H7 (cell line): ENCODE results near the gene PPP1R37. TPM values are rescaled to one million over a fixed set of nuclear protein-coding genes. Genes with fewer than 3 reads are reported as not detected.
"Not testable (repeated sequence)": the region's sequence is repeated elsewhere in the genome, so short reads cannot be mapped to it uniquely, and the experiment has no call there.

Experiments
- DNase-seq: peaks from one replicate; pipeline ENCODE4 v3.0.0; 2012
- H3K27me3 ChIP-seq: 2 replicates; pipeline ENCODE4 v1.6.0; 2011; ENCODE audit warnings: mild to moderate bottlenecking, low read length; ENCODE audit not compliant: control insufficient read depth, insufficient read depth
- H3K36me3 ChIP-seq: replicated peaks from 2 replicates; pipeline ENCODE4 v1.5.1; 2011; ENCODE audit warnings: low read length; ENCODE audit not compliant: control insufficient read depth, insufficient read depth
- H3K4me3 ChIP-seq: 2 replicates; pipeline ENCODE4 v1.5.1; 2011; ENCODE audit warnings: low read depth, mild to moderate bottlenecking, control low read depth, low read length, moderate library complexity; ENCODE audit not compliant: insufficient read depth
- total RNA-seq: library from RNA; depleted of rRNA; stranded (reverse); fragments of >200 nt; shearing (Covaris generic); gene quantifications from 2 replicates; pipeline ENCODE4 v1.2.3, GENCODE V29; 2014

PPP1R37 gene
- total RNA-seq, 1 experiment from 2014 or later, result 32.9 TPM

DNA sequence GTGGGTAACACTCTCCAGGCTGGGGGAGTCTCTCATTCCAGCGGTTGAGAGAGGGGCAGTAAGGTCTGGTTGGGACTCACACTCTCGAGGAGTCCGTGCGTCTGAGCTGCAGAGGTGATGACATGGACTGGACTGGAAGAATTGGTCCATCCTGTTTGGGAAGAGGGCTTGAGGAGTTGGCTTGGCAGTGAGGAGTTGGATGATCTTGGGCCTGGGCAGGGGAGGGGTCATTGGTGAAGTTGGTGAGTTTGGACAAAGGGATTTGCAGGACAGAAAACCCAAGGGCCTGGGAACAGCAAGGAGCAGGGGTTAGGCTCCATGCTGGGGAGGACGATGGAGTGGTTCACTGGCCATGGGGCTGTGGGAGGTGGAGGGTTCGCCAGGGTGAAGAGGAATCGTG is 3.7 kb downstream of the PPP1R37 start:
- Histone ChIP-seq H3K27me3 (no peaks in the 10 kb centered on the region), H3K4me3 (no peak overlapping the region), H3K36me3 (no peaks in the 10 kb centered on the region)
- DNase-seq, result no peak

DNA sequence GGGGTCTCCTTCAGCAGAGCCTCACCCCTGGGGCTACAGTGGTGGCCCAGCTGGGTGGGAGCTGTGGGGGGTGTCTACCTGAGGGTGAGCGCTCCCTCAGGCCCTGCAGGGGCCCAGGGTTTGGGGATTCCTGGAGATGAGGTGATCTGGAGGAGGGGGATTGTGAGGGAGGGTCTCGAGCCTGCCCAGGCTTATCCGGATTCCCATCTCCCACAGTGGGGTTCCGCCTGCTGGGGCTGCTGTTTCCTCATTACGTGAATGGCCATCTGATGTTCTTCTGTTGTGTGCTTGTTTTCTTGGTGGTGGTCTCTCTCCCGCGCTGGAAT is 4.4 kb downstream of the PPP1R37 start:
- Histone ChIP-seq H3K27me3 (no peaks in the 10 kb centered on the region), H3K36me3 (no peaks in the 10 kb centered on the region), H3K4me3 (no peak overlapping the region)

DNA sequence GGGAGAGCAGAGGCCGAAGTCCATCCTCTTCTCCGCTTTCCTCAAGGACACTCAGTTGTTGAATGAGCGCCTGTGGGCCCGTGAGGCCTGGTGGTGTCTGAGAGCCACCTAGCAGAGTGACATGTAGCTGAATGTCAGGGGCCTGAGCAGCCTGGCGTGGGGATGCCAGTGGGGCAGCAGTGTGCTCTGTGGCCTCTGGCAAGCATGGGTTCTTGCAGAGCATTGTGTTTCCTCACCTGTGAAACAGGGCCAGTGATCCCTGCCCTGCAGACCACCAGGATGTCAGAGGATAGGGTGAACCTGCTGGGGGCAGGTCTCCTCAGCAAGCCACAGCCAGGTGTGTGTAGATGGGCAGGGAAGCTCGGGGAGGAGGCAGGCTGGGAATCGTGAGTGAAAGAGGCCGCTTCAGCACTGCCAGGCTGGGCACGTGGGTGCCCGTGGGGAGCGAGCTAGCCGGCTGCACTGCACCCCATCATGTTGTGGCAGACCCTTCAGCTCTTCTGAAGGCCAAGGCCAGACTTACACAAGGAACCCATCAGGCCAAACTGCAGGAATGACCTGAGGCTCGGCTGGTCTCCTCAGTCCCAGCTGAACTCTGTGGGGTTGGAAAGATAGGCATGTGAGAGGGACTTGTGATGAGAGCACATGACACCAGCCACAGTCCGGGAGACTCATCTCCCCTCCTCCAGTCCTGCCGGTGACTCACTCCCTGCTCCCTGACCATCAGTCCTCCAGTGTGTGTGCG is 5.0 kb downstream of the PPP1R37 start:
- no peak overlapping the region for H3K4me3 ChIP-seq
- no peaks in the 10 kb centered on the region for H3K27me3 ChIP-seq
- peak; percentile 70 for DNase-seq
- no peaks in the 10 kb centered on the region; the same call in 1 of the 2 replicates for H3K36me3 ChIP-seq

More for the DNA sequence above, 4.4 kb downstream of the PPP1R37 start:
- DNase-seq, result peak; percentile 60

DNA sequence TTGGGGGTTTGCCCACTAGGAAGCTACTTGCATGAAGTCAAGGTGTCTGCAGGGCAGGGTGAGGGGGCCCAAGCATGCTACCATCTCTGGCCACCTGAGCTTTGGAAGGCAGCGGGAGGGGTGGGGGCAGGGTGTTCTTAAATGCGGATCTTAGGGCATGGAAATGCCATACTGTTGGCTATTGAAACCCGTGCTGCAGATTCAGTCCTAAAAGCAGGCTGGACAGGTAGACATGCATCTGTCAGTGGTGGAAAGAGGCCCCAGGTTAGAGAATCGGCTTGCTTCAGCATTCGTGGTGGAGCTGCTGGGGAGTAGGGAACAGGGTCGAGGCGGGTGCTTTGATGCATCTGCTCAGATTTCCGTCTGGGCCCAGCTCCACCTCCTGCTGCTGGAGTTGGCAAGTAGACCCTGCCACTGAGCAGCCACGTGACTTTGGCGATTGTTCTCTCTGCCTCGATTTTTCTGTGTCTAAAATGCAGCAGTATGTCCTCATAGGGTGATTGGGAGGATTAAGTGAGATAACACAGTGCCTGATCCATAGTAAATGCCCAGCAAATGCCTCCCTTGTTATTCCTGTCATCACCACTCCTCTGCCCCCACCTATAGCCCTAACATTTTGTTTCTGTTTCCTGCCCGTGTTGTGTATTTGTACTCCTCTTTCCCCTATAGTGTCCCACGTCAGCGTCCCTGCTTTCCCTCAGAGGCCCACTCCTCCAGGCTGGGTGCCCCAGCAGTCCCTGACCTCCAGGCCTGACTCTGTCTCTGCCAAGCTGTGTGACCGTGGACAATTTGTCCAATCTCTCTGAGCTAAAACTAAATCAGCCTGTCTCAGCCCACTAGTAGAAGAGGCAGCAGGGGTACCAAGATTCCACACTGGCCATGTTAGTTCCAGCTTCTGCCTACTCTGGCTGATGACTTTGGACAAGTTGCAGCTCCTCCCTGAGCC is 5.8 kb downstream of the PPP1R37 start:
- H3K27me3 ChIP-seq, result no peaks in the 10 kb centered on the region
- no peaks in the 10 kb centered on the region; the same call in 1 of the 2 replicates for H3K36me3 ChIP-seq
- no peak overlapping the region for H3K4me3 ChIP-seq
- DNase-seq, result no peak

DNA sequence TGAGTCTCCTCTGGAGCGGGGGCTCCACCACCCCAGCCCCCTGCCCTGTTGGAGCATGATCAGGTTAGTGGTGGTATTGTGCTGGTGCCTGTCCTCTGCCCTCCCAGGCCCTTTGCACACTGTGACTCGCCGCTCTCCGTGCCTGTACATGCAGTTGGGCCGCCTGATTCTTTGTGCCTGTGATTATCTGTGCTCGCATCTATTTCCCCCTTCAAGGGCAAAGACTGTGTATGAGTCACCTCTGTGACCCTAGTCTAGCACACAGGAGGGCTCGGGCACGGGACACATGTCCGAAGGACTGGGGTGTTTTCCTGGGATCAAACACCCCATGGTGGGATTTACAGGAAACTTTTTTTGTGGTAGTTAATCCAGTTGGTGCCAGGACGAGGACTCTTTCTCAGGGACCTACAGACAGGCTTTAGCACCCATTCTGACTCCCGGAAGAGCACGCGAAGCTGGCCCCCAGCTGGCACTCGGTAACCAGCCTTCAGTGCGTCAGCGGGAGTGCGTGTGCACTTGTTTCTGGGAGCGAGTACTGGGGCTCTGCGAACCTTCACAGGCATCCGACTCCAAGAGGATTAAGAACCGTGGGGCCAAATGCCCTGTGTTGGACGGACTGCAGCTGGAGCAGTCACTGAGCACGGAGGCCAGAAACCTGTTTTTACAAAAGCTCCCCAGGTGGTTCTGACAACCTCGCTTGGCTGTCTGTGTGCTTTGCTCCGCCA is 6.7 kb downstream of the PPP1R37 start:
- Histone ChIP-seq H3K4me3 (no peak overlapping the region), H3K36me3 (no peaks in the 10 kb centered on the region; the same call in 1 of the 2 replicates), H3K27me3 (no peaks in the 10 kb centered on the region)
- peak; percentile 71 for DNase-seq

DNA sequence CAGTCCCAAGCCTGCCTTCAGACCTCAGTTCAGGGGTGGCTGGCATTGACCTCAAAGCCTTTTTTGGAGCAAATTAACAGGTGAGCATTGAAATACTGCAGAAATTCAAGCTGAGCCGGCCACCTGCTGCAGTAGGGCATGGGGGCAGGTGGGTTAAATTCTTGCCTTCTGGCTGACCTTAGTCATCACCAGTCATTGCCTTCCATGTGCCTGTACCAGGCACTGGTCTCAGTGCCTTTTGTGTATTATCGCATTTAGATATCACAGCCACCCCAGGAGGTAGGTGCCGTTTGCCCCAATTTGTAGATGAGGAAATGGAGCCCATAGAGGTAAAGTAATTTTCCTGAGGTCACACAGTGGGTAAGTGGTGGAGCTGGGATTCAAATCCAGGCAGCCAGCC is 7.2 kb downstream of the PPP1R37 start:
- Histone ChIP-seq H3K4me3 (no peak overlapping the region), H3K36me3 (no peaks in the 10 kb centered on the region; the same call in 1 of the 2 replicates), H3K27me3 (no peaks in the 10 kb centered on the region)
- DNase-seq, result no peak

DNA sequence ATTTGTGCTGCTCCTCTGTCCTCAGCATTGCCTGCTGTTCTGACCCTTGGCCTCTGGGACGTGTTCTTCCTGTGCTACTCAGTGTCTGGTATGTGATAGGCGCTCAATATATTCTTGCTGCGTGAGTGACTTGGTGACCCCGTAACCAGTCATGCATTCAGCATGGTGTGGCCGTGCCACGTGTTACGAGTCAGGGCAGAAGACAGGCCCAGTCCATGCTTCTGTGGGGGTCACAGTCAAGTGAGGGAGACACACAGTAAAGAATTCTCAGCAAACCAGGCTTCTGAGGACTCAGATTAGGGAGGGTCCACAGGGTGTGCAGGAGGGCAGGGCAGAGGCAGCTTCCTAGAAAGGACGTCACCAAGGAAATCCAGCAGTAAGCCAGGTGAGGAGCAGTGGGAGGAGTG is 7.9 kb downstream of the PPP1R37 start:
- Histone ChIP-seq H3K4me3 (no peak overlapping the region), H3K27me3 (no peaks in the 10 kb centered on the region), H3K36me3 (no peaks in the 10 kb centered on the region; the same call in 1 of the 2 replicates)
- DNase-seq, result no peak

DNA sequence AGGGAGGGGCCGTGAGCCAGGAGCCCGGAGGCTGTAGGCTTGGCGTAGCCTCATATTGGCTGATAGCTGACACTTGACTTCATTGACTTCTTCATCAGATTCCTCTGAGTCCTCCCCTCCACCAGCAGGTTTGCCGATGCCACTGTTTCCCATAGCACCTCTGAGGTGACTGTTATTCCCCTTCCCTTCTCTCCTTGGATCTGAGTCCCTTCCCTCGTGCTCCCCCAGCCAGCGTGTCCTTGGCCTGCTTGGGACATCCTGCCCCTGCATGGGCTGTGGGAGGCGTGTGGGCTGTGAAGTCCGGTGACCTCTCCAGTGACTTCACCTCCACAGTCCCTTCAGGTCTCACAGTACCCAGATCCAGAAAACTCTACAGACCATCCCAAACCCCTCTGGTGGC is 8.8 kb downstream of the PPP1R37 start:
- Histone ChIP-seq H3K27me3 (no peaks in the 10 kb centered on the region), H3K4me3 (no peak overlapping the region), H3K36me3 (no peaks in the 10 kb centered on the region; the same call in 1 of the 2 replicates)
- DNase-seq, result peak; percentile 49

DNA sequence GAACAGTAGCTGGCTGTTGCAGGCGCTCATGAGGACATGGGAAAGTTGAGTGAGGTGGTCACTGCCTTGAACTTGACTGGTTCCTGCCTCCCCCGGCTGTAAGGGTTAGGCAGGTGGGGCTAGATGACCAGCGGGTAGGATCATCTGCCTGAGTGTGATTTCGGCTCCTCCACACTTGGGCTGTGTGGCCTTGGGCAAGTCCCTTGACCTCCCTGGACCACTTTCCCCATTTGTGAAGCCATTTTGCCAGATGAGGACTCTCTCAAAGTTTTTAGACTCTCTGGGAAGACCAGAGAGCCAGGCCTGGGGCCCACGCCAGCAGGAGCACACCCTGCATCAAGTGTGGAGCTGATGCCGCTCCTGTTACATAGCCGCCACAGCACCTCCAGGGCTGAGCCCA is 9.5 kb downstream of the PPP1R37 start:
- DNase-seq, result no peak
- no peaks in the 10 kb centered on the region for H3K27me3 ChIP-seq
- no peaks in the 10 kb centered on the region; the same call in 1 of the 2 replicates for H3K36me3 ChIP-seq
- H3K4me3 ChIP-seq, result no peak overlapping the region

DNA sequence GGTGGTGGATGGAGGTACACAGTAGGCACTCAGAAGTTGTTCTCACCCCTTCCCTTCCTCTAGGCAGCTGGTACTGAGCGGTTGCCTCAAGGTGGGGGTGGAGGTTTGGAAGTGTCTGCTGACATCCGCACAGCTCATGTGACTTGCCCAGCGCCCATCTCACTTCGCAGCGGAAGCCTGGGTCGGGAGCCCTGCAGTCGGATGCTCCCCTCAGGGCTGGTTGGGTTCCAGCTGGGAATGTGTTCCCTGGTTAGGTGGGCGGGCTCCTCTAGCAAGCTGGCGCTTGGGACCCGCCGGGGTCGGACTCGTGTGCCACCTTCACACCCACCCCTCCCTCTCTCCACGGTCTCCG is 10.2 kb downstream of the PPP1R37 start:
- no peaks in the 10 kb centered on the region; the same call in 1 of the 2 replicates for H3K36me3 ChIP-seq
- no peaks in the 10 kb centered on the region for H3K27me3 ChIP-seq
- H3K4me3 ChIP-seq, result no peak overlapping the region
- peak; percentile 70 for DNase-seq

DNA sequence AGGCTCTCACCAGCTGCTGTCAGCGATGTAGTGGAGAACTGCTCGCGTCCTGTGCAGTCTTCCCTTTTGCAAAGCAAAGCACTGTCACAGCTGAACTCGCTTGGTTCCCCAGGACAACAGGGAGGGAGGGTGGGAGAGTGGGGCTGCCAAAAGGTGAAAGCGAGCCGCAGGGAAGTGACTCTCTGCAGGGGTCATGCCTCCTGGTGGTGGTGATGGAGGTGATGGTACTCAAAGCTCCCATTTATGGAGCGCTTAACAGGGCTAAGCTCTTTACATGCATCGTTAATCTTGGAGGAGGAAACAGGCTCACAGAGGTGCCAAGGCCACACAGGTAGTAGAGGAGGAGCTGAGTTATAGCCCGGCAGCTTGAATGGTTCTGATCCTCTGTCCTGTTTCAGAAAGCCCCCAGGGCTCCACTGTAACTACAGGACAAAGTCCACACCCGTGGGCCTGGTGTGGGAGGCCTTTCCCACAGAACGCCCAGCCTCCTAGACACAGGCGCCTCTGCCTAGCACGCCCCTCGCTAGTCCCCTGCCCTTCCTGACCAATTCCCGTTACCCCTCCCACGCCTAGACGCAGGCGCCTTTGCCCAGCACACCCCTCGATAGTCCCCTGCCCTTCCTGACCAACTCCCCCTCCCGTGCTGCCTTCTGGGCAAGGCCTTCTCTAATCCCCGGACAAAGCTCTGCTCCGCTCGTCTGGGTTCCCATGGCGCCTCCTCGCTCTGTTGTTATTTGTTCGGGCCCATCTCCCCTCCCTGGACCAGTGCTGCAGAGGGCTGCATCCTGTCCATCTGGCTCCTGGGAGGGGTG is 10.7 kb downstream of the PPP1R37 start:
- peak; percentile 81 for DNase-seq
- no peak overlapping the region for H3K4me3 ChIP-seq
- H3K36me3 ChIP-seq, result no peaks in the 10 kb centered on the region; the same call in 1 of the 2 replicates
- no peaks in the 10 kb centered on the region for H3K27me3 ChIP-seq

DNA sequence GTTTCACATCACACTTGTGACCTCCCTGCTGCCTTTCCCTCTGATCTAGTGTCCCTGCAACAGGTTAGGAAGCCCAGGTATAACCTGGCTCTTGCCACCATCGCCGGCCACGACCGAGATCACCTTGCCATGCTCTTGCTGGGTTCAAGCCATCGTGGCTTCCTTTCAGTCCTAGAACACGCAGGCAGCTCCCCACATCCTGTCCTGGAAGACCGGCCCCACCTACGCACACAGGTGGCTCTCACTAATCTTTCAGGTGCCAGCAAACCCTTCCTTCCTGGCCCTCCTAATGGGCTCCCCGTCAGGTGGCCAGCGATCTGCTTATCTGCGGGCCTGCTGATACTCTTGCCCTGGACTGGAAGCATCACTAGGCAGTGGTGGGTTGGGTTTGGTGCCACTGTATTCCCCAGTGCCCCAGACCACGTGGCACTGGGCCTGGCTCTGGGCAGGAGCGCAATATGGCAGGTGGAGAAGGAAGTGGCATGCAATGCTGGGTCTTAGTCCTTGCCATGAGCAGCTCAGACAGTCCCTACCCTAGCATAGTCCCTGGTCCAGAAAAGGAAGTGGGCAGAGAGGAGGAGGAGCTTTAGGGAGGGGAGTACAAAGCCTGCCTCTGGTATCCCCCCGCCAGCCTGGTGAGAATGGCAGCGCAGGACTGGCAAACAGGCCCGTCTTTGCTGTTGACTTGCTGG is 11.8 kb downstream of the PPP1R37 start:
- DNase-seq, result no peak
- Histone ChIP-seq H3K27me3 (no peaks in the 10 kb centered on the region), H3K36me3 (no peaks in the 10 kb centered on the region; the same call in 1 of the 2 replicates), H3K4me3 (no peak overlapping the region)

DNA sequence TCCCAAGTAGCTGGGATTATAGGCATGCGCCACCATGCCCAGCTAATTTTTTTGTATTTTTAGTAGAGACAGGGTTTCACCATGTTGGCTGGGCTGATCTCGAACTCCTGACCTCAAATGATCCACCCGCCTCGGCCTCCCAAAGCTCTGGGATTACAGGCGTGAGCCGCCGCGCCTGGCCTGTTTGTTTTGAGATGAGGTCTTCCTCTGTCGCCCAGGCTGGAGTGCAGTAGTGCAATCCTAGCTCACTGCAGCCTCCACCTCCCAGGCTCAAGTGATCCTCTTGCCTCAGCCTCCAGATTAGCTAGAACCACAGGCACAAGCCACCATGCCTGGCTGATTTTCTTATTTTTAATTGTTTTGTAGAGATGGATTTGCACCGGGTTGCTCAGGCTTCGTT is 13.4 kb downstream of the PPP1R37 start:
- not testable (repeated sequence) for H3K36me3 ChIP-seq, H3K27me3 ChIP-seq, DNase-seq, H3K4me3 ChIP-seq
